HFFc6 (cell line): Measurements from ENCODE around the gene IGFBP6. TPM values are rescaled to one million over a fixed set of nuclear protein-coding genes. Genes with fewer than 3 reads are reported as not detected.
A peak's percentile ranks its signal among the peaks of the same experiment; 100 is the strongest.

Experiments used
- DNase-seq: peaks from one replicate; pipeline ENCODE4 v3.0.0-alpha.2; 2018
- H3K27ac Mint-ChIP-seq: 2 replicates; pipeline ENCODE4 v1.8.0; 2020; ENCODE audit warnings: mild to moderate bottlenecking, mixed read lengths
- H3K27me3 Mint-ChIP-seq: 2 replicates; pipeline ENCODE4 v1.8.0; 2021; ENCODE audit warnings: mild to moderate bottlenecking, moderate library complexity, mixed read lengths; ENCODE audit not compliant: insufficient read depth
- H3K36me3 Mint-ChIP-seq: 2 replicates; pipeline ENCODE4 v1.8.0; 2021; ENCODE audit warnings: low read depth, mixed read lengths
- H3K4me1 Mint-ChIP-seq: 2 replicates; pipeline ENCODE4 v1.8.0; 2020; ENCODE audit warnings: low read depth, mixed read lengths
- H3K4me3 Mint-ChIP-seq: 2 replicates; pipeline ENCODE4 v1.8.0; 2020; ENCODE audit warnings: mild to moderate bottlenecking, moderate library complexity, mixed read lengths
- H3K9me3 Mint-ChIP-seq: 2 replicates; pipeline ENCODE4 v1.8.0; 2020; ENCODE audit warnings: mild to moderate bottlenecking, mixed read lengths
- CTCF ChIP-seq: fragments of 200-600 bp; sonication (generic); IDR thresholded peaks from 2 replicates; pipeline ENCODE4 v1.5.0; 2021; ENCODE audit warnings: antibody characterized with exemption, mild to moderate bottlenecking
- total RNA-seq, 6 experiments: library from RNA; stranded (reverse); fragmentation: NEBNext Ultra II Directional; extraction: Animal tissue kit (Norgen Biotek cat#: 25700); gene quantifications; 2 replicates in 1 of 6; 3 replicates in 5 of 6; pipeline ENCODE4 v1.2.3, GENCODE V29; 2021

The IGFBP6 gene
- total RNA-seq, 6 experiments from 2014 or later: 317 to 444 (median 430) TPM

- Mint-ChIP-seq H3K9me3 (no peaks in the 10 kb centered on the region), H3K27ac (peak overlapping the region; percentile 69; the same call in 1 of the 2 replicates), H3K27me3 (peaks cover 5% of the 10 kb centered on the region), H3K4me3 (peak overlapping the region; percentile 77), H3K4me1 (peaks cover 56% of the 10 kb centered on the region), H3K36me3 (peaks cover 7% of the 10 kb centered on the region)
- DNase-seq: no peak
- TF ChIP-seq CTCF: peak; percentile 57; the same call in 1 of the 2 replicates
These were observed 44.0 kb upstream of the IGFBP6 start for GRCh38 chr12:53053218-53054111.

DNA sequence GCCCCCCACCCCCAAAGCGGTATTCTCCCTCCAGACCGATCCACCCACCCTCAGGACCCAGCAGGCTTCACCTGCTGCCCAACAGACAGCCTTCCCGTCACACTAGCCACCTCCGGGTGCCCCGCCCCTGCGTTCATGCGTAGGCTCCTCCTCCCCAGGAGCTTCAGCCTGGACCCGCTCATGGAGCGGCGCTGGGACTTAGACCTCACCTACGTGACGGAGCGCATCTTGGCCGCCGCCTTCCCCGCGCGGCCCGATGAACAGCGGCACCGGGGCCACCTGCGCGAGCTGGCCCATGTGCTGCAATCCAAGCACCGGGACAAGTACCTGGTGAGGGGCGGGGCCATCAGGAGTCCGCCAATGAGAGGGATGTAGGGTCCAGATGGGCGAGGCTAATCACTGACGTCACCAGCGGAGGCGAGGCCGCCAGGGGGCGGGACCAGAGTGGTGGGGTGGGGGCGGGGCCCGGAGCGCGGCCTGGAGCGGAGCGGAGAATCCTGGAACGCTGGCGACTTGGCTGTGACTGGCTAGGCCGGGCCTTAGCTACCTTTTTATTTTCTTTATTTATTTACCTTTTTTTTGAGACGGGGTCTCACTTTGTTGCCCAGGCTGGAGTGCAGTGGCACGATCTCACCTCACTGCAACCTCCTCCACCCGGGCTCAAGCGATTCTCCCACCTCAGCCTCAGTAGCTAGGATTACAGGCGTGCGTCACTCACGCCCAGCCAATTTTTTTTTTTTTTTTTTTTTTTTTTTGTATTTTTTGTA lies 43.2 kb upstream of the IGFBP6 start:
- Mint-ChIP-seq H3K27ac (peak overlapping the region; percentile 69), H3K4me1 (peaks cover 48% of the 10 kb centered on the region), H3K4me3 (peak overlapping the region; percentile 77), H3K27me3 (peaks cover 5% of the 10 kb centered on the region), H3K36me3 (peaks cover 7% of the 10 kb centered on the region), H3K9me3 (no peaks in the 10 kb centered on the region)
- no peak for DNase-seq
- no peak for TF ChIP-seq CTCF

GRCh38 chr12:53055471-53056266 lies 41.8 kb upstream of the IGFBP6 start:
- no peak overlapping the region for H3K4me3 Mint-ChIP-seq
- peaks cover 39% of the 10 kb centered on the region for H3K4me1 Mint-ChIP-seq
- TF ChIP-seq CTCF: no peak
- no peak for DNase-seq
- no peak overlapping the region for H3K27ac Mint-ChIP-seq
- peaks cover 11% of the 10 kb centered on the region for H3K27me3 Mint-ChIP-seq
- no peaks in the 10 kb centered on the region for H3K9me3 Mint-ChIP-seq
- H3K36me3 Mint-ChIP-seq: peaks cover 7% of the 10 kb centered on the region

GRCh38 chr12:53056296-53056695 lies 41.2 kb upstream of the IGFBP6 start:
- no peak for DNase-seq
- H3K9me3 Mint-ChIP-seq: no peaks in the 10 kb centered on the region
- no peak overlapping the region for H3K27ac Mint-ChIP-seq
- TF ChIP-seq CTCF: no peak
- no peak overlapping the region for H3K4me3 Mint-ChIP-seq
- H3K4me1 Mint-ChIP-seq: peaks cover 34% of the 10 kb centered on the region
- peaks cover 7% of the 10 kb centered on the region for H3K36me3 Mint-ChIP-seq
- peaks cover 17% of the 10 kb centered on the region for H3K27me3 Mint-ChIP-seq

- H3K4me3 Mint-ChIP-seq: no peak overlapping the region
- H3K4me1 Mint-ChIP-seq: peaks cover 32% of the 10 kb centered on the region
- H3K27ac Mint-ChIP-seq: no peak overlapping the region
- H3K9me3 Mint-ChIP-seq: no peaks in the 10 kb centered on the region
- TF ChIP-seq CTCF: no peak
- H3K36me3 Mint-ChIP-seq: peaks cover 7% of the 10 kb centered on the region
- peaks cover 22% of the 10 kb centered on the region for H3K27me3 Mint-ChIP-seq
- no peak for DNase-seq
These were observed 40.6 kb upstream of the IGFBP6 start for GRCh38 chr12:53056901-53057300.
